PC-9 (cell line): ENCODE measurements around the gene TBCK.

Experiments
- EZH2 ChIP-seq: fragments of 200-600 bp; sonication (generic); IDR thresholded peaks from 2 replicates; pipeline ENCODE4 v1.8.0; 2017; ENCODE audit warnings: antibody characterized with exemption, low read depth
- TF ChIP-seq, protein P1 (sequence below): fragments of 200-600 bp; sonication (generic); conservative IDR thresholded peaks from 2 replicates; pipeline ENCODE4 v1.6.1; 2017; ENCODE audit warnings: mixed run types, antibody characterized with exemption, mild to moderate bottlenecking, moderate library complexity

DNA sequence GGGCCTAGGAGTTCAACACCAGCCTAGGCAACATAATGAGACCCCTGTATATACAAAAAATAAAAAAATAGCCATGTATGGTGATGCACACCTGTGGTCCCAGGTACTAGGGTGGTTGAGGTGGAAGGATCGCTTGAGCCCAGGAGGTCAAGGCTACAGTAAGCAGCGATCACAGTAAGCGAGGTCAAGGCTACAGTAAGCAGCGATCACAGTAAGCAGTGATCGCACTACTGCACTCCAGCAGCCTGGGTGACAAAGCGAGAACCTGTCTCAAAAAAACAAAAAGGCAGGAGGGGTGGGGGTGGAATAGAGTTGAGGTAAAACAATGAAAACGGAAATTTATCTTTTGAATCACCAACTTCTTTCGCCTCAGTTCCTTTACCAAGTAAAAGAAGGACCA is 29.4 kb downstream of the TBCK start:
- TF ChIP-seq, protein P1, sequence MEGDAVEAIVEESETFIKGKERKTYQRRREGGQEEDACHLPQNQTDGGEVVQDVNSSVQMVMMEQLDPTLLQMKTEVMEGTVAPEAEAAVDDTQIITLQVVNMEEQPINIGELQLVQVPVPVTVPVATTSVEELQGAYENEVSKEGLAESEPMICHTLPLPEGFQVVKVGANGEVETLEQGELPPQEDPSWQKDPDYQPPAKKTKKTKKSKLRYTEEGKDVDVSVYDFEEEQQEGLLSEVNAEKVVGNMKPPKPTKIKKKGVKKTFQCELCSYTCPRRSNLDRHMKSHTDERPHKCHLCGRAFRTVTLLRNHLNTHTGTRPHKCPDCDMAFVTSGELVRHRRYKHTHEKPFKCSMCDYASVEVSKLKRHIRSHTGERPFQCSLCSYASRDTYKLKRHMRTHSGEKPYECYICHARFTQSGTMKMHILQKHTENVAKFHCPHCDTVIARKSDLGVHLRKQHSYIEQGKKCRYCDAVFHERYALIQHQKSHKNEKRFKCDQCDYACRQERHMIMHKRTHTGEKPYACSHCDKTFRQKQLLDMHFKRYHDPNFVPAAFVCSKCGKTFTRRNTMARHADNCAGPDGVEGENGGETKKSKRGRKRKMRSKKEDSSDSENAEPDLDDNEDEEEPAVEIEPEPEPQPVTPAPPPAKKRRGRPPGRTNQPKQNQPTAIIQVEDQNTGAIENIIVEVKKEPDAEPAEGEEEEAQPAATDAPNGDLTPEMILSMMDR, result no peak
- no peak for TF ChIP-seq EZH2
